GM21381 (cell line): Measurements from ENCODE around the gene PIK3R5.
"Not testable (repeated sequence)": the region's sequence is repeated elsewhere in the genome, so short reads cannot be mapped to it uniquely, and the experiment has no call there.

Experiments used
- ATAC-seq: cut with Tn5 transposase; IDR thresholded peaks from one replicate; pipeline ENCODE4 v1.9.1; 2021; ENCODE audit warnings: mild to moderate bottlenecking, moderate library complexity; ENCODE audit not compliant: unreplicated experiment

Gene PIK3R5

DNA sequence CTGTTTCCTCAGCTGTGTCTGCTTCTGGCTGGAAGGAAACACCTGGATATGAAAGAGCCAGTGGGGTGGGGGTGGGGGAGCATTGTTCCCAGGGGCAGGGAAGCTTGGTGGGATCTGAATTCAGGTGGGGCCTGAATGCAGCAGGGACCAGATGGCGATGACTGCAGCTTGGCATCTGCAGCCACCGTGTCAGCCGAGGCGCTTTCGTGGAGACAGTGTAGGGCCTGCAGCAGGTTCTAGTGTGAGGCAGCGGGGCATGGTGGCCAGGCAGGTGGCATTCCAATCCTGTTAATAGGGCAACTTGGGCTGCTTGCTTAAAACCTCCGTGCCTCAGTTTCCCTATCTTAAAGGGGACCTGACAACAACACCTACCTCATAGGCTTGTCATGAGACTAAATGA is 99.7 kb downstream of the PIK3R5 start:
- no peak for ATAC-seq

- no peak for ATAC-seq
Measured at GRCh38 chr17:8865385-8865784, 100.1 kb downstream of the PIK3R5 start.

- no peak for ATAC-seq
Measured at GRCh38 chr17:8862213-8863056, 103.1 kb downstream of the PIK3R5 start.

- no peak for ATAC-seq
Measured at GRCh38 chr17:8861495-8862181, 103.9 kb downstream of the PIK3R5 start.

DNA sequence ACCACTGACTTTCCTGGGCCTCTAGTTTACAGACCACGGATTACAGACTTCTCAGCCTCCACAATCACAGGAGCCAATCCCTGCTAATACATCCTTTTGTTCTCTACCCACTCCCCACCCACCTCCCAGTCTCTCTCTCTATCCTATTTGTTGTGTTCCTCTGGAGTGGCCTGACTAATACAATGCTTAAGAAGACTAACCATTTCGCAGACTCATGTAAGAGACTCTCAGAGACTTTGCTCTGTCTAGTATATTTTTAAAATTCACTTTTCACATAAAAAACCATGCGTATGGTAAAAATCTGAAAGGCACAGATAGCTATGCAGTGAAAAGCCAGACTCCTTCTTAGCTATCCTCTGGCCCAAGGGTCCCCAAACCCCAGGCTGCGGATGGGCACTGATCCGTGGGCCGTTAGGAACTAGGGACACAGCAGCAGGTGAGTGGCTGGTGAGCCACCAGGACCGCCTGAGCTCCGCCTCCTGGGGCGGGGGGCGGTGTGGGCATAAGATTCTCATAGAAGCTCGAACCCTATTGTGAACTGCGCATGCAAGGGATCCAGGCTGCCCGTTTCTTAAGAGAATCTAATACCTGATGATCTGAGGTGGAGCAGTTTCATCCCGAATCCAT is 105.6 kb downstream of the PIK3R5 start:
- no peak for ATAC-seq

GRCh38 chr17:8859027-8859803 is 106.3 kb downstream of the PIK3R5 start:
- no peak for ATAC-seq

- peak; percentile 55 for ATAC-seq
Measured at GRCh38 chr17:8857919-8858318, 107.6 kb downstream of the PIK3R5 start.

GRCh38 chr17:8856869-8857575 is 108.5 kb downstream of the PIK3R5 start:
- no peak for ATAC-seq

GRCh38 chr17:8856205-8856603 is 109.3 kb downstream of the PIK3R5 start:
- not testable (repeated sequence) for ATAC-seq

DNA sequence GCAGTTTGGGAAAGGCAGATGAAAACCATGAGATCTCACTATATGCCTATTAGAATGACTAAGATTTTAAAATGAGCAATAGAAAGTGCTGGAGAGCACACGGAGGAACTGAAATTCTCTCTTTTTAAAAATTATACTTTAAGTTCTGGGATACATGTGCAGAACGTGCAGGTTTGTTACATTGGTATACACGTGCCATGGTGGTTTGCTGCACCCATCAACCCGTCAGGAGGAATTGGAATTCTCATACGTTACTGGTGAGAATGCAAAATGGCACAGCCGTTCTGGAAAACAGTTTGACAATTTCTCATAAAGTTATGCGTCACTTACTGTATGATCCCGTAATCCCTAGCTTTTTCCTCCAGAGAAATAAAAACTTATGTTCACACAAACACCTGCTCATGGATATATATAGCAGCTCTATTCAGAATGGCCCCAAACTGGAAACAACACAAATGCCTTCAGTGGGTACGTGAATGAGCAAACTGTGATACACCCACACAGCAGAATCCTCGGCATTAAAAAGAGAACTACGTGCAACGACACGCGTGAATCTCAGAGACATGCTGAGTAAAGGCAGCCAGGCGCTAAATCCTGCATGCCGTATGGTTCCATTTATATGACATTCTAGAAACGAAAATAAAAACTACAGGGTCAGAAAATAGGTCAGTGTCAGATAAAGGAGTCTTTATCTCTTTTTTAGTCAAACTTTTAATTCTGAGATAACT is 109.9 kb downstream of the PIK3R5 start:
- ATAC-seq: peak; percentile 33

DNA sequence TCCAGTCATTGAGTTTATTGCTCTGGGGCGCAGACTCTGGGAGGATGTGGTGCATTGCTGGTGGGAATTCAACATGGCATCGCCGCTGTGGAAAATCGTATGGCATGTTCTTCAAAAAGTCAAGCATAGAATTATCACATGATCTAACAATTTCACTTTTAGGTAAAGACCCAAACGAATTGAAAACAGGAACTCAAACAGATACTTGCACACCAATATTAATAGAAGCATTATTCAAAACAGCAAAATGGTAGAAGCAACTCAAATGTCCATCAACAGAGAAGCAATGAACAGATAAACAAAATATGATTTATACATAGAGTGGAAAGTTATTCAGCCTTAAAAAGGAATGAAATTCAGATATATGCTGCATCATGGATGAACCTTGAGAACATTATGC is 113.9 kb downstream of the PIK3R5 start:
- ATAC-seq: no peak

DNA sequence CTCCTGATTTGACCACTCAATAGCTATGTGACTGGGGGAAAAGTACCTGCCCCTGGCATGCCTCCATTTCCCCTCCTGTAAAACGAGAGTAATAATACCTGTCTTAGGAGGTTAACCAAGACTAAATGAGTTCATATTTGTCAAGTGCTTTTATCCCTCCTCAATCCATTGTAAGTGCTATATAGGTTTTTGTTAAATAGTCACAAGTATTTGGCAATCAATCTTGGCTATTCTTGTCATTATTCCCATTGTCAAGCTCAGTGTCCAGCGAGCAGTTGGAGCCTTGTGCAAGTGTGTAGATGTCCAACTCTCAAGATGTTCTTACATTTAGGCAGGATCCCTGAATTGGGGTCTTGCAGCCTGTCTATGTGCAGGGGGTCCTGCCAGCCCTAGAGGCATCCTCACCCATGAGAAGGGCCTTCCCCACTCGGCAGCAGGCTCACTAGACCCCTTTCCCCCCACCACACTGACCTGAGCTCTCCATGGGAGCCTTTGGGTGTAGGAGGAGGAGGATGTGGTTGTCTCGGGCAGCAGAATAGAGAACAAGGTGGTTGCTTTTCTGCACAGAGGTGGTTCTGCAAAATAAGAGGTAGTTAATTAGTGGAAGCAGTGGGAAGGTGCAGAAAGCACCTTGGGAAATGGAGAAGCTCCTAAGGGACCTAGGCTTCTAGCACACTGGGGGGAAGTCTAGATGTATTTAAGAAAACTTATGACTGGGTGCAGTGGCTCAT is 116.0 kb downstream of the PIK3R5 start:
- no peak for ATAC-seq

DNA sequence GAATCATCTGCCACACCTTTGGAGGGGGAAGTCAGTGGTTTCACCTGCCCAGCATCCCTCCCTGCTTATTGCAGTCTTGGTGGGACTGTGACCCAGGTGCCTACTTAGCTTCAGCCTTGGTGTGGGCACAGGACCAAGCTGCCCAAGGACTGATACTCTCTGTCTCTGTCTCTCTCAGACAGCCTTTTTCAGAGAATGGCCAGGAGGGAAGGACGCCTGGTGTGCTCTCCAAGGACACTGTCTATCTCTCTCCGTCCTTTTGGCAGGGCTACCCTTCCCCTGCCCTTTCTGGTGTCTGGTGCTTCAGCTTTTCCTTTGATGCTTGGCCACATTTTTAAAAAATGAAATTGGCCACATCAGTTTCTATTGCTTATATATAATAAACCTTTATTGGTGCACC is 117.6 kb downstream of the PIK3R5 start:
- no peak for ATAC-seq

DNA sequence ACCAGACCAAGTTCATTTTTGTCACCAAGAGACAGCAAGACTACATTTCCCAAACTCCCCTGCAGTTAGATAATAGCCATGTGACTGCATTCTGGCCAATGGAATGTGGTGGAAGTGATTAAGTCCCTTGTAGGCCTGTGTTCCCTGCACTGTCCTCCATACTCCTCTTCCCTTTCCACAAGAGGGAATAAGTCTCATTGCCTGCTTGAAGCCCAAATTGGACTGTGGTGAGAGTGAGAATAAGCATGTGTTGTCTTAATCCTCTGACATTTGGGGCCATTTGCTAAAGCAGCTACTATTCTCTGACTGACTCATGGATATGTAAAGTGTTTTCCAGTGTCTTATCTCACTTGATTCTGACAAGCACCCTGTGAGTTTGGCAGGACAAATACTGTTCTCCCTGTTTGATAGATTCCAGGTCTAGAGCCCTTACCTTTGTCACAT is 118.7 kb downstream of the PIK3R5 start:
- ATAC-seq: no peak

DNA sequence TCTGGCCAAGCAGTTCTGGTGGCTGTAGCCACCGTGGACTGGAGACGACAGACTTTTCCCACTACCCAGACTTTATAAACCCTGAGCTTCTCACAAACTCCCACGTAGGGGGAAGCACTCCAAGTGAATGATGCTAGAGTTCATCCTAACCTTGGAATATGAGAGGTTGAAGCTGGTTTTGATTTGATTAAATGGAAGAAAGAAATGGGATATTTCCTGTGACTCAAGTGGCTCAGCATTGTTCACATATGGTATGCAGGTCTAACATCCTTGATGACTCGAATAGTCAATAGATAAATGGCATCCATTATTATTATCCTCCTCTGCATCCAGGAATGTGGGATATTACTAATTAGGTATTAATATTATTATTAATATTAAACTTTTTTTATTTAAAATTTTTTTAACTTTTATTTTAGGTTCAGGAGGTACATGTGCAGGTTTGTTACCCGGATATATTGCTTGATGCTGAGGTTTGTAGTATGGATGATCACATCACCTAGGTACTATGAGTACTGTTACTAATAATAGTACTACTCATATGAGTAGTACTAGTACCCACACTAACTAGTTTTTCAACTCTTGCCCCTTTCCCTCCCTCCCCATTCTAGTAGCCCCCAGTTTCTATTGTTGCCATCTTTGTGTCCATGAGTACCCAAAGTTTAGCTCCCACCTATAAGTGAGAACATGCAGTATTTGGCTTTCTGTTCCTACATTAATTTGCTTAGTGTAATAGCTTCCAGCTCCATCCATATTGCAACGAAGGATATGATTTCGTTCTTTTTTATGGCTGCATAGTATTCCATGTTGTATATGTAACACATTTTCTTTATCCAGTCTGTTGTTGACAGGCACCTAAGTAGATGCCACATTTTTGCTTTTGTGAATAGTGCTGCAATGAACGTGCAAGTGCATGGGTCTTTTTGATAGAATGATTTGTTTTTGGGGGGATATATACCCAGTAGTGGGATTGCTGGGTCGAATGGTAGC is 121.0 kb downstream of the PIK3R5 start:
- no peak for ATAC-seq

DNA sequence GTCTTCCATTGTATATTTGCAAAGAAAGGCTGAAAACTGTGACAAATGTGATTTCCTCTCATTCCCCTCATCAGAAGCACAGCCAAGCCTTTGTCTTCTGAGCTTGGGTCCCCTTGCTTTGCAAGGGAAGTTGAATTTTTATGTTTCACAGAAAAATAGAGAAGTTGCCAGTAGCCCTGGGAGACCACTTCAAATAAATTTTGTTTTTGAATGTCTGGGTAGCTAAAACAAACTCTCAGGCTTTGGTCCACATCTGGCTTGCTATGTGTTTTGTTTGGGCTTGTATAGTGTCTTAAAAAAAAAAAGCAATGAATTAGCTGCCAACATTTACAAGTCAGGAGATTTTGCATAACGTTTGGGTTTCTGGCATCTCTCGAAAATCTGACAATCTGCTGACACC is 122.2 kb downstream of the PIK3R5 start:
- ATAC-seq: no peak

GRCh38 chr17:8841844-8842243 is 123.7 kb downstream of the PIK3R5 start:
- no peak for ATAC-seq

- no peak for ATAC-seq
Measured at GRCh38 chr17:8839410-8839935, 126.0 kb downstream of the PIK3R5 start.
